Ovary (tissue), 3 donors: ENCODE results near the gene THAP4.

Experiments used
- POLR2A ChIP-seq: fragments of 450-650 bp; IDR thresholded peaks from one replicate; pipeline ENCODE4 v1.6.1; 2017; ENCODE audit warnings: antibody characterized with exemption, mild to moderate bottlenecking, moderate library complexity
- TF ChIP-seq, protein P1 (sequence below), 3 donors: fragments of 450-650 bp in 2 of 3; fragments of 200-600 bp in 1 of 3; IDR thresholded peaks; one replicate each; pipeline versions ENCODE4 v1.5.1 to v1.8.0; 2016 to 2022; ENCODE audit warnings: antibody characterized with exemption in 3 of 3, mild to moderate bottlenecking in 1 of 3
- donor health status: DM: no; HTN: no; CAD: no.

- TF ChIP-seq, protein P1, sequence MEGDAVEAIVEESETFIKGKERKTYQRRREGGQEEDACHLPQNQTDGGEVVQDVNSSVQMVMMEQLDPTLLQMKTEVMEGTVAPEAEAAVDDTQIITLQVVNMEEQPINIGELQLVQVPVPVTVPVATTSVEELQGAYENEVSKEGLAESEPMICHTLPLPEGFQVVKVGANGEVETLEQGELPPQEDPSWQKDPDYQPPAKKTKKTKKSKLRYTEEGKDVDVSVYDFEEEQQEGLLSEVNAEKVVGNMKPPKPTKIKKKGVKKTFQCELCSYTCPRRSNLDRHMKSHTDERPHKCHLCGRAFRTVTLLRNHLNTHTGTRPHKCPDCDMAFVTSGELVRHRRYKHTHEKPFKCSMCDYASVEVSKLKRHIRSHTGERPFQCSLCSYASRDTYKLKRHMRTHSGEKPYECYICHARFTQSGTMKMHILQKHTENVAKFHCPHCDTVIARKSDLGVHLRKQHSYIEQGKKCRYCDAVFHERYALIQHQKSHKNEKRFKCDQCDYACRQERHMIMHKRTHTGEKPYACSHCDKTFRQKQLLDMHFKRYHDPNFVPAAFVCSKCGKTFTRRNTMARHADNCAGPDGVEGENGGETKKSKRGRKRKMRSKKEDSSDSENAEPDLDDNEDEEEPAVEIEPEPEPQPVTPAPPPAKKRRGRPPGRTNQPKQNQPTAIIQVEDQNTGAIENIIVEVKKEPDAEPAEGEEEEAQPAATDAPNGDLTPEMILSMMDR (IDR thresholded peaks at IDR 0.05), result no peak
- no peak for TF ChIP-seq POLR2A
Observed at GRCh38 chr2:241560162-241560882, 76.6 kb downstream of the THAP4 start.
